Measurements from ENCODE around the gene ARHGAP32. TPM values are rescaled to one million over a fixed set of nuclear protein-coding genes. Genes with fewer than 3 reads are reported as not detected.

Gene ARHGAP32
- total RNA-seq, 1 experiment from 2014 or later, result 54.0 TPM

GRCh38 chr11:128953151-128953550 lies 239.0 kb downstream of the ARHGAP32 start:
- Mint-ChIP-seq H3K36me3 (ENCODE audit: insufficient read depth, unreplicated experiment) (peaks cover 9% of the 10 kb centered on the region), H3K4me1 (ENCODE audit: low read depth, unreplicated experiment) (no peaks in the 10 kb centered on the region)
- CTCF ChIA-PET, result interaction anchor here (8.1 kb wide), 1 partner anchor 67 kb away, joined by 223 read pairs; no protein-coding TSS in a partner anchor

GRCh38 chr11:128949791-128950454 lies 242.2 kb downstream of the ARHGAP32 start:
- Histone ChIP-seq H3K27me3 (replicated peaks; ENCODE audit: control insufficient read depth, insufficient read depth, low read length) (no peaks in the 10 kb centered on the region), H3K9me3 (no peaks in the 10 kb centered on the region), H3K4me3 (ENCODE audit: low read depth, low read length) (no peak overlapping the region), H3K36me3 (ENCODE audit: control insufficient read depth, insufficient read depth, low read length) (no peaks in the 10 kb centered on the region), H3K4me1 (no peaks in the 10 kb centered on the region)
- no TSS peak for BruUV-seq (replicated peaks)
- Mint-ChIP-seq H3K9me3 (ENCODE audit: unreplicated experiment) (no peaks in the 10 kb centered on the region), H3K27ac (ENCODE audit: unreplicated experiment) (no peak overlapping the region), H3K27me3 (ENCODE audit: insufficient read depth, unreplicated experiment) (peaks cover 17% of the 10 kb centered on the region), H3K36me3 (ENCODE audit: insufficient read depth, unreplicated experiment) (no peaks in the 10 kb centered on the region), H3K4me1 (ENCODE audit: low read depth, unreplicated experiment) (no peaks in the 10 kb centered on the region), H3K4me3 (ENCODE audit: unreplicated experiment) (no peak overlapping the region)
- ChIA-PET CTCF (interaction anchor here (1.7 to 3.1 kb wide), 2 partner anchors 25 to 64 kb away, joined by 5 to 49 read pairs; no protein-coding TSS in a partner anchor), POLR2A (no interaction called here)
- intact Hi-C loops (cut with micrococcal nuclease; ENCODE audit: unreplicated experiment), result no loop called here
- no peak for TF ChIP-seq CTCF (IDR thresholded peaks at IDR 0.05; ENCODE audit: insufficient read depth in 1 of 2, low read depth in 1 of 2, low read length in 1 of 2, severe bottlenecking in 1 of 2, unreplicated experiment in 1 of 2)
- no peak for DNase-seq

More at GRCh38 chr11:128953151-128953550, 239.0 kb downstream of the ARHGAP32 start:
- H3K4me3 Mint-ChIP-seq (ENCODE audit: unreplicated experiment), result no peak overlapping the region
- peaks cover 17% of the 10 kb centered on the region for H3K27me3 Mint-ChIP-seq (ENCODE audit: insufficient read depth, unreplicated experiment)
- no peaks in the 10 kb centered on the region for H3K9me3 Mint-ChIP-seq (ENCODE audit: unreplicated experiment)
- H3K27me3 ChIP-seq (replicated peaks; ENCODE audit: control insufficient read depth, insufficient read depth, low read length), result no peaks in the 10 kb centered on the region
- DNase-seq, result no peak
- intact Hi-C loops (cut with micrococcal nuclease; ENCODE audit: unreplicated experiment), result no loop called here
- no peaks in the 10 kb centered on the region for H3K9me3 ChIP-seq
- BruUV-seq (replicated peaks), result no TSS peak
- TF ChIP-seq CTCF (IDR thresholded peaks at IDR 0.05; ENCODE audit: insufficient read depth in 1 of 2, low read depth in 1 of 2, low read length in 1 of 2, severe bottlenecking in 1 of 2, unreplicated experiment in 1 of 2), result no peak
- H3K4me1 ChIP-seq, result no peaks in the 10 kb centered on the region
- H3K36me3 ChIP-seq (ENCODE audit: control insufficient read depth, insufficient read depth, low read length), result no peaks in the 10 kb centered on the region
- POLR2A ChIA-PET, result no interaction called here
- no peak overlapping the region for H3K27ac Mint-ChIP-seq (ENCODE audit: unreplicated experiment)
- H3K4me3 ChIP-seq (ENCODE audit: low read depth, low read length), result no peak overlapping the region

GRCh38 chr11:128948583-128948982 lies 243.5 kb downstream of the ARHGAP32 start:
- peak in 1 of 2 experiments; percentile 61 for DNase-seq
- no peaks in the 10 kb centered on the region for H3K4me1 Mint-ChIP-seq (ENCODE audit: low read depth, unreplicated experiment)
- H3K27me3 Mint-ChIP-seq (ENCODE audit: insufficient read depth, unreplicated experiment), result peaks cover 12% of the 10 kb centered on the region
- intact Hi-C loops (cut with micrococcal nuclease; ENCODE audit: unreplicated experiment), result loop anchor here (1.0 kb wide), 1 partner anchor 64 kb away; no protein-coding TSS in a partner anchor
- ChIA-PET POLR2A (no interaction called here), CTCF (interaction anchor here (0.6 to 3.1 kb wide), 9 partner anchors 8 to 385 kb away, joined by 3 to 49 read pairs (median 5); no protein-coding TSS in a partner anchor)
- H3K36me3 Mint-ChIP-seq (ENCODE audit: insufficient read depth, unreplicated experiment), result no peaks in the 10 kb centered on the region
- TF ChIP-seq CTCF (IDR thresholded peaks at IDR 0.05; ENCODE audit: insufficient read depth in 1 of 2, low read depth in 1 of 2, low read length in 1 of 2, severe bottlenecking in 1 of 2, unreplicated experiment in 1 of 2), result peak; percentile 42 to 77
- Histone ChIP-seq H3K36me3 (ENCODE audit: control insufficient read depth, insufficient read depth, low read length) (no peaks in the 10 kb centered on the region), H3K27me3 (replicated peaks; ENCODE audit: control insufficient read depth, insufficient read depth, low read length) (no peaks in the 10 kb centered on the region), H3K4me1 (no peaks in the 10 kb centered on the region), H3K9me3 (no peaks in the 10 kb centered on the region), H3K4me3 (ENCODE audit: low read depth, low read length) (no peak overlapping the region)
- no peak overlapping the region for H3K27ac Mint-ChIP-seq (ENCODE audit: unreplicated experiment)
- no TSS peak for BruUV-seq (replicated peaks)
- H3K4me3 Mint-ChIP-seq (ENCODE audit: unreplicated experiment), result no peak overlapping the region
- no peaks in the 10 kb centered on the region for H3K9me3 Mint-ChIP-seq (ENCODE audit: unreplicated experiment)
